ENCODE measurements around the gene MOXD1. TPM values are rescaled to one million over a fixed set of nuclear protein-coding genes. Genes with fewer than 3 reads are reported as not detected.

MOXD1 gene
- total and polyA plus RNA-seq, 2 of the 8 experiments (the other 6 are each of a cell fraction or from before 2014, with no cell fraction given) = 1.6 to 3.5 TPM

DNA sequence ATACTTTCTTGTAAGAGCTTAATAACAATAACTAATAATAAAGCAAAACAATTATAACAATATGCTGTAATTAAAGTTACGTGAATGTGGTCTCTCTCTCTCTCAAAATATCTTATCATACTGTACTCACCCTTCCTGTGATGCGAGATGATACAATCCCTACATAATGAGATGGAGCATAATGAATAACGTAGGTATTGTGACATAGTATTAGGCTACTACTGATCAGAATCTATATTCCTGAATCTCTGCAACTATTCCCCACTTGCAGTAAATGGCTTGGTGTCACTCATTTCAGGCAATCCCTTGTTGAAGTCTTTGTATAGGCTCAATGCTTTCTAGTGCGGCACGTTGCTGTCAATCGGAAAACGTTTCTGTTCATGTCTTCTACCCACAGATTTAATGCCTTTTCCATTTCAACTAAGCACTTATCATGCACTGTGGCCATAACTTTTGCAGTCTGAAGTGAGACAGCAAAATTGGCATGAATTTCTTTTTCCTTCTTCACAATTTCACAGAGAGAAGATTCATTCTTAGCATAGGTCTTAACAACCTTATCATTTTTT lies 32.3 kb downstream of the MOXD1 start:
- Histone ChIP-seq H3K14ac (ENCODE audit: insufficient read length) (no peak overlapping the region), H2BK20ac (ENCODE audit: low read length) (no peak overlapping the region), H3K36me3 (ENCODE audit: control insufficient read depth in 2 of 4, insufficient read depth in 4 of 4, low read length in 3 of 4) (no peaks in the 10 kb centered on the region), H3K4ac (replicated peaks; ENCODE audit: insufficient read length, low read depth, low read length) (no peak overlapping the region), H3K4me2 (ENCODE audit: insufficient read depth in 1 of 2, low read depth in 2 of 2, low read length in 2 of 2) (no peak overlapping the region), H2AK5ac (ENCODE audit: low read depth, low read length) (no peak overlapping the region), H3K27me3 (replicated peaks in 1 of 4; ENCODE audit: control insufficient read depth in 3 of 4, extremely low read depth in 1 of 4, insufficient read depth in 3 of 4, low read length in 3 of 4) (no peaks in the 10 kb centered on the region), H4K8ac (ENCODE audit: extremely low read depth, insufficient read depth, low read length) (no peak overlapping the region), H3K56ac (replicated peaks; ENCODE audit: insufficient read length, low read depth, low read length) (no peak overlapping the region), H3K79me1 (ENCODE audit: low read depth, low read length) (no peaks in the 10 kb centered on the region), H3K4me3 (ENCODE audit: extremely low read depth in 1 of 4, insufficient read depth in 2 of 4, low read depth in 3 of 4, low read length in 4 of 4) (no peak overlapping the region), H2AFZ (ENCODE audit: low read length) (no peak overlapping the region), H3K18ac (ENCODE audit: extremely low read depth, low read length) (no peak overlapping the region), H2BK15ac (ENCODE audit: low read length) (no peak overlapping the region), H3K23me2 (ENCODE audit: low read depth, low read length) (no peaks in the 10 kb centered on the region), H2BK5ac (ENCODE audit: low read depth, low read length) (no peak overlapping the region), H3K9me3 (ENCODE audit: insufficient read depth in 2 of 2, low read depth in 1 of 2, low read length in 1 of 2) (no peaks in the 10 kb centered on the region), H4K20me1 (replicated peaks in 1 of 2; ENCODE audit: control insufficient read depth in 1 of 2, insufficient read depth in 2 of 2, low read length in 2 of 2) (no peaks in the 10 kb centered on the region), H4K91ac (replicated peaks; ENCODE audit: insufficient read length, low read length) (no peak overlapping the region), H4K5ac (ENCODE audit: insufficient read length, low read depth, low read length) (no peak overlapping the region), H3K4me1 (replicated peaks in 1 of 4; ENCODE audit: control insufficient read depth in 3 of 4, insufficient read depth in 4 of 4, low read length in 3 of 4) (no peaks in the 10 kb centered on the region), H2BK120ac (replicated peaks; ENCODE audit: low read depth, low read length) (no peak overlapping the region), H3K27ac (ENCODE audit: low read depth, low read length) (no peak overlapping the region), H2BK12ac (ENCODE audit: low read depth, low read length) (no peak overlapping the region), H3K9ac (replicated peaks in 1 of 4; ENCODE audit: extremely low read depth in 1 of 4, low read depth in 3 of 4, low read length in 3 of 4) (no peak overlapping the region), H3K23ac (ENCODE audit: insufficient read length) (no peak overlapping the region), H3K79me2 (ENCODE audit: control insufficient read depth in 1 of 2, insufficient read depth in 2 of 2, low read length in 2 of 2) (no peaks in the 10 kb centered on the region)
- ChIA-PET CTCF (ENCODE audit: partially characterized antibody) (interaction anchor here (0.7 to 1.4 kb wide), 3 partner anchors 24 to 69 kb away, joined by 3 read pairs; no protein-coding TSS in a partner anchor), POLR2A (ENCODE audit: partially characterized antibody) (no interaction called here)
- FAIRE-seq = no peak
- DNase-seq (ENCODE audit: low read depth in 1 of 2, low spot score in 2 of 2) = no peak
- 93% methylated on average over 7 of the region's 7 CpGs; no CpG with 5 or more reads in 1 of the 2 experiments for WGBS, 2 experiments (ENCODE audit: extremely low coverage in 1 of 2, insufficient coverage in 1 of 2, insufficient read length in 1 of 2, insufficient replicate concordance in 2 of 2, low coverage in 1 of 2, low lambda C conversion rate in 2 of 2, missing lambda C conversion rate in 1 of 2)
